ENCODE data around the gene PRTG. TPM values are rescaled to one million over a fixed set of nuclear protein-coding genes. Genes with fewer than 3 reads are reported as not detected.
"Not testable (repeated sequence)": the region's sequence is repeated elsewhere in the genome, so short reads cannot be mapped to it uniquely, and the experiment has no call there.

Gene PRTG
- total and polyA plus RNA-seq, 4 donors, result 0.05 to 2.4 (median 0.25) TPM

DNA sequence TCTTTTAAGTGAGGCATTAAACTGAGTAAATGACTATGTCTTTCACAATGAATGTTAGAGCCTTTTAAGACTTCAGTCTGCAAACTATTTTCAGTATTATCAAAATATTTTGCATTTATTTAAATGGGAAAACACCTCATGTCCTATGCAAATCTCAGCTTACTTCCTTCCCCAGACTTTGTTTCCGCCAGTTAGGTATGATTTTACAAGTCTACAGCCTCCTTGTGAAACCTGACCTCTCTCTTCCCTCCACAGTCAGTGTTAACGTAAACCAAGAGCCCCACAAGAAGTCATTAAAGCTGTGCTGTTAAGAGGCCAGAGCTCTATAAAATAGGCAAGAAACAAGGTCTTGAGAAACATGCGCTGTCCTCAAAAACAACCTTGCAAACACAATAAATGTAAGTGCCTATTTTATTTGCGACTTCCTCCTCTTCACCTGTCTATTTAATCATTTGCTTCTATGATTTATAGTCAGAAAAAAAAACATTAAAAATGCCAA is 48.3 kb downstream of the PRTG start:
- no peak for DNase-seq (ENCODE audit: low spot score)
- Histone ChIP-seq H3K36me3 (ENCODE audit: control insufficient read depth in 4 of 4, insufficient read depth in 3 of 4, low read depth in 1 of 4, low read length in 3 of 4) (no peaks in the 10 kb centered on the region), H3K9ac (ENCODE audit: low read depth in 1 of 2, low read length in 2 of 2) (no peak overlapping the region), H3K27ac (ENCODE audit: low read depth in 1 of 2, low read length in 2 of 2) (no peak overlapping the region), H3K4me3 (ENCODE audit: low read depth in 1 of 3, low read length in 3 of 3) (no peak overlapping the region), H3K27me3 (ENCODE audit: control insufficient read depth in 4 of 4, insufficient read depth in 4 of 4, low read length in 3 of 4) (no peaks in the 10 kb centered on the region), H3K4me1 (ENCODE audit: control insufficient read depth in 4 of 4, insufficient read depth in 4 of 4, low read length in 3 of 4) (no peaks in the 10 kb centered on the region), H3K9me3 (ENCODE audit: control insufficient read depth in 4 of 4, low read length in 3 of 4) (no peaks in the 10 kb centered on the region)
- TF ChIP-seq RXRA (IDR thresholded peaks at IDR 0.05) (no peak), YY1 (IDR thresholded peaks at IDR 0.05) (no peak), FOXA1 (IDR thresholded peaks at IDR 0.05) (no peak)
- 74% methylated on average over 4 of the region's 4 CpGs for WGBS

- 98% methylated on average over 14 of the region's 14 CpGs for WGBS
- H3K4me3 ChIP-seq (ENCODE audit: low read depth in 1 of 3, low read length in 3 of 3); H3K9me3 ChIP-seq (ENCODE audit: control insufficient read depth in 4 of 4, low read length in 3 of 4); H3K27me3 ChIP-seq (ENCODE audit: control insufficient read depth in 4 of 4, insufficient read depth in 4 of 4, low read length in 3 of 4); H3K27ac ChIP-seq (ENCODE audit: low read depth in 1 of 2, low read length in 2 of 2); H3K36me3 ChIP-seq (ENCODE audit: control insufficient read depth in 4 of 4, insufficient read depth in 3 of 4, low read depth in 1 of 4, low read length in 3 of 4); H3K9ac ChIP-seq (ENCODE audit: low read depth in 1 of 2, low read length in 2 of 2); H3K4me1 ChIP-seq (ENCODE audit: control insufficient read depth in 4 of 4, insufficient read depth in 4 of 4, low read length in 3 of 4); DNase-seq (ENCODE audit: low spot score): not testable (repeated sequence)
Observed at GRCh38 chr15:55693116-55693515, 49.8 kb downstream of the PRTG start.

- WGBS, result 88% methylated on average over 6 of the region's 6 CpGs
- Histone ChIP-seq H3K27me3 (ENCODE audit: control insufficient read depth in 4 of 4, insufficient read depth in 4 of 4, low read length in 3 of 4) (peaks cover 0 to 3% (median 0%) of the 10 kb centered on the region in 4 donors), H3K27ac (ENCODE audit: low read depth in 1 of 2, low read length in 2 of 2) (no peak overlapping the region), H3K9ac (ENCODE audit: low read depth in 1 of 2, low read length in 2 of 2) (no peak overlapping the region), H3K4me3 (ENCODE audit: low read depth in 1 of 3, low read length in 3 of 3) (no peak overlapping the region), H3K9me3 (ENCODE audit: control insufficient read depth in 4 of 4, low read length in 3 of 4) (no peaks in the 10 kb centered on the region), H3K4me1 (ENCODE audit: control insufficient read depth in 4 of 4, insufficient read depth in 4 of 4, low read length in 3 of 4) (no peaks in the 10 kb centered on the region), H3K36me3 (ENCODE audit: control insufficient read depth in 4 of 4, insufficient read depth in 3 of 4, low read depth in 1 of 4, low read length in 3 of 4) (no peaks in the 10 kb centered on the region)
- TF ChIP-seq FOXA2 (IDR thresholded peaks at IDR 0.05) (no peak), EGR1 (IDR thresholded peaks at IDR 0.05; ENCODE audit: low read depth in 2 of 2) (no peak), CTCF (IDR thresholded peaks at IDR 0.05; ENCODE audit: low read depth, low read length, missing input control) (no peak), FOXA1 (IDR thresholded peaks at IDR 0.05) (no peak), REST (IDR thresholded peaks at IDR 0.05) (no peak), HNF4G (IDR thresholded peaks at IDR 0.05) (no peak)
- TF ChIP-seq, protein P1, sequence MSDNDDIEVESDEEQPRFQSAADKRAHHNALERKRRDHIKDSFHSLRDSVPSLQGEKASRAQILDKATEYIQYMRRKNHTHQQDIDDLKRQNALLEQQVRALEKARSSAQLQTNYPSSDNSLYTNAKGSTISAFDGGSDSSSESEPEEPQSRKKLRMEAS (IDR thresholded peaks at IDR 0.05), result no peak
- DNase-seq (ENCODE audit: low spot score), result no peak
Observed at GRCh38 chr15:55687792-55688191, 55.2 kb downstream of the PRTG start.
